GM12801 (cell line): ENCODE measurements around the gene SRRM3.

Source experiments
- TF ChIP-seq, protein P1 (sequence below): IDR thresholded peaks from one replicate; pipeline ENCODE4 v1.5.1; 2011; ENCODE audit warnings: control low read depth; ENCODE audit not compliant: insufficient read length; ENCODE audit errors: extremely low read depth

SRRM3 gene

DNA sequence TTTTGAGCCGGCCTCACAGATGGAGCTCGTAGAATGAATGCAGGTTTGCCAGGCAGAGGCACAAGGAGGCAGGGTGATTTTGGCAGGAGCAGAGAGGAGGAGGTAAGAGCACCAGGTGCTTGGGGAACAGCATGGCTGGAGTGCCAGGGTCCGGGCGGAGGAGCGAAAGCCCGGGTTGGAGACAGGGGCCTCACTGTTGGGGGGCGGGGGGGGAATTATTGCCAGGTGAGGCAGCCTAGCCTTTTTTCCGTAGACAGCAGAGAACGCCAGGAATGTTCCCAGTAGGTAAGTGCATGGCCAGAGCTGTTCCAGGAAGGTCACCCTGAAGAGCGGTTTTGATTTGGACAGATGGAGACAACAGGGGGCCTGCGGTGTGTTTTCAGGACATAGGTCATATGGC lies 9.5 kb downstream of the SRRM3 start:
- TF ChIP-seq, protein P1, sequence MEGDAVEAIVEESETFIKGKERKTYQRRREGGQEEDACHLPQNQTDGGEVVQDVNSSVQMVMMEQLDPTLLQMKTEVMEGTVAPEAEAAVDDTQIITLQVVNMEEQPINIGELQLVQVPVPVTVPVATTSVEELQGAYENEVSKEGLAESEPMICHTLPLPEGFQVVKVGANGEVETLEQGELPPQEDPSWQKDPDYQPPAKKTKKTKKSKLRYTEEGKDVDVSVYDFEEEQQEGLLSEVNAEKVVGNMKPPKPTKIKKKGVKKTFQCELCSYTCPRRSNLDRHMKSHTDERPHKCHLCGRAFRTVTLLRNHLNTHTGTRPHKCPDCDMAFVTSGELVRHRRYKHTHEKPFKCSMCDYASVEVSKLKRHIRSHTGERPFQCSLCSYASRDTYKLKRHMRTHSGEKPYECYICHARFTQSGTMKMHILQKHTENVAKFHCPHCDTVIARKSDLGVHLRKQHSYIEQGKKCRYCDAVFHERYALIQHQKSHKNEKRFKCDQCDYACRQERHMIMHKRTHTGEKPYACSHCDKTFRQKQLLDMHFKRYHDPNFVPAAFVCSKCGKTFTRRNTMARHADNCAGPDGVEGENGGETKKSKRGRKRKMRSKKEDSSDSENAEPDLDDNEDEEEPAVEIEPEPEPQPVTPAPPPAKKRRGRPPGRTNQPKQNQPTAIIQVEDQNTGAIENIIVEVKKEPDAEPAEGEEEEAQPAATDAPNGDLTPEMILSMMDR, result no peak

DNA sequence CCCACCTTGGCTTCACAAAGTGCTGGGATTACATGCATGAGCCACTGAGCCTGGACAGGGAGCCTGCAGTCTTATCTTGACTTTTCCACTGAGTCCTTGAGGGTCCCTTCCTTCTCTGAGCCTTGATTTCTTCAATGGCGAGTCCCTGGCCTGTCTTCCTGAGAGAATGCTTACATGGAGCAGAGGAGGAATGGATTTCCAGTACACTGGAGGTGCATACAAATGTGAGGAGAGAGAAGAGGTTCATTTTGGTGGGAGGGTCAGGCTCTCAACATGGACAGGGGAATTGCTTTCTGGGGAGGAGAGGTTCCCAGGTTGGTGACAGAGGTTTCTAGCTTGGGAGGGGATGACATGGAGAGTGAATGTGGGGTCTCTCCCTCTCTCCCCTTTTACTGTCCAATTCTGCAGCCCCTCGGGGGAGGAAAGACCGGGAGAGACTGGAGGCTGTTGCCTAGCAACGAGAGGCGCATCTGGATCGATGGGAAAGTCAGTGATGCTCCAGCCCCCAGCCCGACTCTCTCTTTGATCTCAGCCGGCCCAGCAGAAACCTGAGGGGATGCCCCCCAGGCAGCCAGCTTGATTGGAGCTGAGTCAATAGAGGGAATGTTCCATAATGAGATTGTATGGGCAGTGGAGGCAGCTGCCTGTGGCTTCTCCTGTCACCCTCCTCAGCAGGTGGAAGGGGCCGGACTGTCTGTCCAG lies 14.8 kb downstream of the SRRM3 start:
- TF ChIP-seq, protein P1, result no peak

DNA sequence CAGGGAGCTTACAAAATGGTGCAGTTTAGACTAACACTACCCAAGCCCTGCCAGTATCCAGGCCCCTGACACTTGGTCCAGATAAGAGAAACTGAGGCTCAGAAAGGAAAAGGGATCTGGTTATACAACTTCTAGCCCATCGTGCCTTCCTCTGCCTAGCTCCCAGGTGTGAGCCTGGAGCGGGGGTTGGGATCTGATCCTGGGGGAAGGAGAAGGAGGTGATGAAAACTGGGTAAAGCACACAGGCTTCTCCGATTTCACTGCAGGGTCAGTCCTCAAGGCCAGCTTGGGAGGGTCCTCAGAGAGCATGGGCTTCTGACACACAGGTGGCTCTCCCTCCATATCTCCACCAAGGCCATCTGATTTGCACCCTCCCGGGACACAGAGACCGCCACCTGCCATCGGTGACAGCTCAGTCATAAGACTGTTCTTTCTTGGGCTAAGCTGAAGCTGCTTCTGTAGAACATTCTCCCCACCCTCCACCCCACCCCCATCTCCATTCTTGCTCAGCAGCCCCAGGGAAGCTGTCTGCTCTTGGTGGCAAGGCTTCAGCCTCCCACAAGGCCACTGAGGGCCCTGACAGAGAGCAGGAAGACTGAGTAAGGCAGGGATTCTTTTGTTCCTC lies 16.4 kb downstream of the SRRM3 start:
- TF ChIP-seq, protein P1, result no peak

DNA sequence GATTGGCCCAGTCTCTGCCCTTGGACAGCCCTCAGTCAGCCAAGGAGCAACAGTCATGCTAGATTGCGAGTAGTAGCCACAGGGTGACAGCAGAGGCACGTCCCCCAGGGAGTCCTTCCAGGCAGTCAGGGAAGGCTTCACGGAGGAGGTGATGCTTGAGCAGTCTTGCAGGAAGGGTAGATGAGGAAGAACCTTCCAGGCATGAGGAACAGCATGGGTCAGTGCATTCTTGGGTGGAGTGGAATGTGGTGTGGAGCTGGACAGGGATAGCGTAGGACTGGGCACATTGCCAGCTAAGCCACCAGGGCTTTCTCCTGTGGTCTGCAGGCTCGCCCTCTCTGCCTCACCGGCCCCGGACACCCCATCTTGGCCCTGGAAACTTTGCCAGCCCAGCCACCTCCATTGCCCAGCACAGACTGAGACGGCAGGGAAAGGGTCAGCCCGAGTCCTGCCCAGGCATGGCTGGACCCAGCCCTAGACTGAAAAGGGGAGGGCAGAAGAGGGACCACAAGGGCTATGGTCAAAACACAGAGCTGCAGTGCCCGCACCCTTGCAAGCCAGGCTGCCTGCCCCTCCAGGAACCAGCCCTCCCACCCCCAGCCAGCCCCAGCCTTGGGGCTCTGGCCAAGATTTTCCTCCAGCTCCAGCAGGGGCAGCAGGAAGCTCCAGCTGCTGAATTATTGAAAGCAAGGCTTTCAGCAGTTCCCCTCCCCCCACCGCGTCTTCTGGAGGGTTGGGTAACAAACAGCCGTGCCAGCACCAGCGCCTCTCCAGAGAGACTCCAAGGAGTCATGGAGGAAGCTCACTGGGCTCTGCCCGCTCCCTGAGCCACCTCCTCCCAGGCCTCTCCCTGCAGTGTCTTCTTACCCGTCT lies 18.7 kb downstream of the SRRM3 start:
- TF ChIP-seq, protein P1, result no peak

DNA sequence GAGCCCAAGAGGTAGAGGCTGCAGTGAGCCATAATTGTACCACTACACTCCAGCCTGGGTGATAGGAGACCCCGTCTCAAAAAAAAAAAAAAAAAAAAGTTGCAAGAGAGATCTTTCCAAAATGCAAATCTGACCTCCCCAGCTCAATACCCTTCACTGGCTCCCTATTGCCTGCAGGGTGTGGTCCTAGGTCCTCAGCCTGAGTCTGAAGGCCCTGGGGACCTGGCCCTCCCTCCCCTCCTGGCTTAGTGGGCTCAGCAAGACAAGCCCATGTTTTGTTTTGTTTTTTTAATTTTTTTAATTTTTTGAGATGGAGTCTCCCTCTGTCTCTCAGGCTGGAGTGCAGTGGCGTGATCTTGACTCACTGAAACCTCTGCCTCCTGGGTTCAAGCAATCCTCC lies 20.6 kb downstream of the SRRM3 start:
- TF ChIP-seq, protein P1, result no peak

DNA sequence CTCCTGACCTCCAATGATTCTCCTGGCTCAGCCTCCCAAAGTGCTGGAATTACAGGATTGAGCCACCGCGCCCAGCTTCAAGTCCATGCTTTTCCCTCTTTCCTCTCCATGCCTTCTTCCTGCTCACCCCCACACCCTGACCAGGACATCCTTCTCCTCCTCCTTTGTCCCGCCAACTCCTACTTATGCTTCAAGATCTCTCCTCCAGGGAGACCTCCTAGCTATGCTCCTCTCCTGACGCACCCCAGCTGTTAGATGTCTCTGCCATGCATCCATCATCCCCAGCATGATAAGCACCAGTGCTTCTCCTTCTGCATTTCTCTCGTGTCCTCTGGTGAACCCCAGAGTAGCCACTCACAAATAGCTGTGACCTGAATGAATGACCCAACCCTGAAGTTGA lies 21.1 kb downstream of the SRRM3 start:
- TF ChIP-seq, protein P1, result no peak

DNA sequence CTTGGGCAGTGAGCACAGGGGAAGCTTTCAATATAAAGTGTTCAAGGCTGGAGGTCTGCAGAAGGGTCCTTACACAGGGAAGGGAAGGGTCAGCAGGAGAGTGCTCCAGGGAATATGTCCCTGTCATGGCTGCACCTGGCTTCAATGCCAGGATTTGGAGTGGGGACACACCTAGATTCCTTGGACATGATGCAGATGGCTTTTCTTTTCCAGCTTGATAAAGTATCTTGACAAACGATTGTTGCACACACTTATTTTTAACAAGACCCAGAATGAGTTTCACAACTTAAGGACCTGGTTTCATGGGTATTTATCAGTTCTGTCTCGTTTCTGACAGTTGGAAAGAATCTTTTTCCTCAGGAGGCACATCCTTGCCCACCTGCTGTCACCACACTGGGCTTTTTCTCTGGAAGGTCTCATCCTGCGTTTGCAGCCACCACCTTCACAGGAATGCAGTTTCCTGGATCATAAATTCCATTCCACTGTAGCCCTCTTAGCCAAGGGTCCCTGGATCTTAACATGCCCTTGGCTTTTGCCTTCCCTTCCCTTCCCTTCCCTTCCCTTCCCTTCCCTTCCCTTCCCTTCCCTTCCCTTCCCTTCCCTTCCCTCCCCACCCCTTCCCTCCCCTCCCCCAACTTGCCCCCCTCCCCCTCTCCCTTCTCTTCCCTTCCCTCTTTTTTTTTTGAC lies 21.7 kb downstream of the SRRM3 start:
- TF ChIP-seq, protein P1, result no peak
